ENCODE results near the gene HOXB8. TPM values are rescaled to one million over a fixed set of nuclear protein-coding genes. Genes with fewer than 3 reads are reported as not detected.

The HOXB8 gene
- total RNA-seq, 1 experiment from 2014 or later: 1.2 TPM

- no peak for DNase-seq (ENCODE audit: extremely low read depth, low read depth)
These were observed 44.6 kb downstream of the HOXB8 start for GRCh38 chr17:48570325-48571023.

GRCh38 chr17:48569674-48570324 is 45.3 kb downstream of the HOXB8 start:
- DNase-seq (ENCODE audit: extremely low read depth, low read depth): no peak

GRCh38 chr17:48569240-48569582 is 45.9 kb downstream of the HOXB8 start:
- no peak for DNase-seq (ENCODE audit: extremely low read depth, low read depth)

GRCh38 chr17:48568499-48569239 is 46.4 kb downstream of the HOXB8 start:
- no peak for DNase-seq (ENCODE audit: extremely low read depth, low read depth)

- DNase-seq (ENCODE audit: extremely low read depth, low read depth): no peak
These were observed 47.3 kb downstream of the HOXB8 start for GRCh38 chr17:48567646-48568354.

GRCh38 chr17:48567209-48567608 is 47.9 kb downstream of the HOXB8 start:
- DNase-seq (ENCODE audit: extremely low read depth, low read depth): no peak

GRCh38 chr17:48566717-48567116 is 48.4 kb downstream of the HOXB8 start:
- no peak for DNase-seq (ENCODE audit: extremely low read depth, low read depth)

GRCh38 chr17:48565925-48566710 is 49.0 kb downstream of the HOXB8 start:
- no peak for DNase-seq (ENCODE audit: extremely low read depth, low read depth)

- DNase-seq (ENCODE audit: extremely low read depth, low read depth): no peak
These were observed 50.0 kb downstream of the HOXB8 start for GRCh38 chr17:48565022-48565554.

GRCh38 chr17:48564188-48565021 is 50.7 kb downstream of the HOXB8 start:
- no peak for DNase-seq (ENCODE audit: extremely low read depth, low read depth)

GRCh38 chr17:48563867-48564187 is 51.3 kb downstream of the HOXB8 start:
- DNase-seq (ENCODE audit: extremely low read depth, low read depth): no peak

- DNase-seq (ENCODE audit: extremely low read depth, low read depth): no peak
These were observed 51.7 kb downstream of the HOXB8 start for GRCh38 chr17:48563385-48563838.

- DNase-seq (ENCODE audit: extremely low read depth, low read depth): no peak
These were observed 52.2 kb downstream of the HOXB8 start for GRCh38 chr17:48562934-48563333.

Small RNA genes lying within 50 kb of the gene (small RNA-seq; reads per million reads assigned to genes)
- 0.27 to 3.3 reads per million in 2 experiments for gene MIR196A1

Other genes with a start within 250 kb of the HOXB8 start
- gene SKAP1, start 185.1 kb downstream of the HOXB8 start, total RNA-seq (2014; rRNA removed; shearing (Covaris generic)): 0.20 TPM in 1 of 2 replicates, not detected in the other
- gene HOXB1, start 84.3 kb downstream of the HOXB8 start, total RNA-seq (2014; rRNA removed; shearing (Covaris generic)): not detected in 2 replicates
- 0.52 TPM in 1 of 2 replicates, not detected in the other for gene HOXB2, start 70.2 kb downstream of the HOXB8 start, total RNA-seq (2014; rRNA removed; shearing (Covaris generic))
- 0.67 TPM in 1 of 2 replicates, not detected in the other for gene HOXB4, start 36.9 kb downstream of the HOXB8 start, total RNA-seq (2014; rRNA removed; shearing (Covaris generic))
- 1.4 and 5.3 TPM in 2 replicates for gene HOXB3, start 25.1 kb downstream of the HOXB8 start, total RNA-seq (2014; rRNA removed; shearing (Covaris generic))
- gene HOXB5, start 21.5 kb downstream of the HOXB8 start, total RNA-seq (2014; rRNA removed; shearing (Covaris generic)): 2.3 TPM in 2 replicates
- 11.6 and 13.7 TPM in 2 replicates for gene HOXB6, start 10.3 kb downstream of the HOXB8 start, total RNA-seq (2014; rRNA removed; shearing (Covaris generic))
- gene HOXB7, start 4.3 kb downstream of the HOXB8 start, total RNA-seq (2014; rRNA removed; shearing (Covaris generic)): 12.3 and 13.0 TPM in 2 replicates
- gene HOXB9, start 11.1 kb upstream of the HOXB8 start, total RNA-seq (2014; rRNA removed; shearing (Covaris generic)): 22.2 and 24.7 TPM in 2 replicates
- gene PRAC1, start 107.2 kb upstream of the HOXB8 start, total RNA-seq (2014; rRNA removed; shearing (Covaris generic)): not detected in 2 replicates
- gene PRAC2, start 107.9 kb upstream of the HOXB8 start, total RNA-seq (2014; rRNA removed; shearing (Covaris generic)): not detected in 2 replicates
- 1.9 and 2.0 TPM in 2 replicates for gene HOXB13, start 113.5 kb upstream of the HOXB8 start, total RNA-seq (2014; rRNA removed; shearing (Covaris generic))
- not detected in 2 replicates for gene TTLL6, start 201.9 kb upstream of the HOXB8 start, total RNA-seq (2014; rRNA removed; shearing (Covaris generic))
- gene CALCOCO2, start 215.7 kb upstream of the HOXB8 start, total RNA-seq (2014; rRNA removed; shearing (Covaris generic)): 44.0 and 57.8 TPM in 2 replicates

All from NCI-H460 (cell line).